Measurements from ENCODE around the gene RANBP3. TPM values are rescaled to one million over a fixed set of nuclear protein-coding genes. Genes with fewer than 3 reads are reported as not detected.

The RANBP3 gene
- total and polyA plus RNA-seq, 2 of the 8 experiments (the other 6 are each of a cell fraction or from before 2014, with no cell fraction given): 95.4 to 122 TPM

- H2BK15ac ChIP-seq (ENCODE audit: low read length): 0 out of 2 replicates have a peak overlapping the region, but pooled peaks have one; percentile 29
- H3K36me3 ChIP-seq (ENCODE audit: control insufficient read depth in 2 of 4, insufficient read depth in 4 of 4, low read length in 3 of 4): no peaks in the 10 kb centered on the region
- H2AK5ac ChIP-seq (ENCODE audit: low read depth, low read length): no peak overlapping the region
- H3K56ac ChIP-seq (replicated peaks; ENCODE audit: insufficient read length, low read depth, low read length): no peak overlapping the region
- TF ChIP-seq E2F6 (IDR thresholded peaks at IDR 0.05) (no peak), CTBP2 (IDR thresholded peaks at IDR 0.05; ENCODE audit: borderline replicate concordance, insufficient read depth, insufficient read length, low read length) (no peak), SP2 (IDR thresholded peaks at IDR 0.05; ENCODE audit: low read length) (no peak), TAF7 (optimal IDR thresholded peaks at IDR 0.05; ENCODE audit: borderline replicate concordance, low read depth, low read length) (no peak)
- no peak overlapping the region for H3K9ac ChIP-seq (replicated peaks in 1 of 4; ENCODE audit: extremely low read depth in 1 of 4, low read depth in 3 of 4, low read length in 3 of 4)
- no peak overlapping the region for H3K23ac ChIP-seq (ENCODE audit: insufficient read length)
- H3K27me3 ChIP-seq (replicated peaks in 1 of 4; ENCODE audit: control insufficient read depth in 3 of 4, extremely low read depth in 1 of 4, insufficient read depth in 3 of 4, low read length in 3 of 4): no peaks in the 10 kb centered on the region
- H3K4me2 ChIP-seq (ENCODE audit: insufficient read depth in 1 of 2, low read depth in 2 of 2, low read length in 2 of 2): no peak overlapping the region
- H2BK12ac ChIP-seq (ENCODE audit: low read depth, low read length): no peak overlapping the region
- H2BK120ac ChIP-seq (replicated peaks; ENCODE audit: low read depth, low read length): no peak overlapping the region
- DNase-seq (ENCODE audit: low read depth in 1 of 2, low spot score in 2 of 2) (no peak), FAIRE-seq (no peak)
- no peak overlapping the region for H2AFZ ChIP-seq (ENCODE audit: low read length)
- H3K79me1 ChIP-seq (ENCODE audit: low read depth, low read length): no peaks in the 10 kb centered on the region
- H3K23me2 ChIP-seq (ENCODE audit: low read depth, low read length): no peaks in the 10 kb centered on the region
- ChIA-PET CTCF (ENCODE audit: partially characterized antibody) (interaction anchor here (0.5 to 1.6 kb wide), 4 partner anchors 12 to 70 kb away, joined by 3 to 4 read pairs (median 4); no protein-coding TSS in a partner anchor), POLR2A (ENCODE audit: partially characterized antibody) (interaction anchor here (0.8 kb wide), 1 partner anchor 11 kb away, joined by 4 read pairs; no protein-coding TSS in a partner anchor)
- H2BK5ac ChIP-seq (ENCODE audit: low read depth, low read length): no peak overlapping the region
- WGBS, 2 experiments (ENCODE audit: extremely low coverage in 1 of 2, insufficient coverage in 1 of 2, insufficient read length in 1 of 2, insufficient replicate concordance in 2 of 2, low coverage in 1 of 2, low lambda C conversion rate in 2 of 2, missing lambda C conversion rate in 1 of 2): 89% methylated on average over 12 of the region's 12 CpGs; no CpG with 5 or more reads in 1 of the 2 experiments
- H3K79me2 ChIP-seq (ENCODE audit: control insufficient read depth in 1 of 2, insufficient read depth in 2 of 2, low read length in 2 of 2): no peaks in the 10 kb centered on the region
- H4K8ac ChIP-seq (ENCODE audit: extremely low read depth, insufficient read depth, low read length): peak overlapping the region; percentile 45; the same call in 1 of the 2 replicates
- no peaks in the 10 kb centered on the region for H4K20me1 ChIP-seq (replicated peaks in 1 of 2; ENCODE audit: control insufficient read depth in 1 of 2, insufficient read depth in 2 of 2, low read length in 2 of 2)
- no peak overlapping the region for H4K5ac ChIP-seq (ENCODE audit: insufficient read length, low read depth, low read length)
- no peak overlapping the region for H3K14ac ChIP-seq (ENCODE audit: insufficient read length)
- no peak overlapping the region for H4K91ac ChIP-seq (replicated peaks; ENCODE audit: insufficient read length, low read length)
- no peak overlapping the region for H3K18ac ChIP-seq (ENCODE audit: extremely low read depth, low read length)
- H3K9me3 ChIP-seq (ENCODE audit: insufficient read depth in 2 of 2, low read depth in 1 of 2, low read length in 1 of 2): no peaks in the 10 kb centered on the region
- H3K4me3 ChIP-seq (ENCODE audit: extremely low read depth in 1 of 4, insufficient read depth in 2 of 4, low read depth in 3 of 4, low read length in 4 of 4): no peak overlapping the region
- no peak overlapping the region for H3K4ac ChIP-seq (replicated peaks; ENCODE audit: insufficient read length, low read depth, low read length)
- no peak overlapping the region for H3K27ac ChIP-seq (ENCODE audit: low read depth, low read length)
- no peak overlapping the region for H2BK20ac ChIP-seq (ENCODE audit: low read length)
- H3K4me1 ChIP-seq (replicated peaks in 1 of 4; ENCODE audit: control insufficient read depth in 3 of 4, insufficient read depth in 4 of 4, low read length in 3 of 4): no peaks in the 10 kb centered on the region; a peak in 1 of 7 replicates
Observed at GRCh38 chr19:5873617-5874199, 104.2 kb downstream of the RANBP3 start.

Measured in H1 (cell line).